ENCODE measurements around the gene TARBP1.

Gene TARBP1

GRCh38 chr1:234355782-234356510 lies 123.0 kb downstream of the TARBP1 start:
- no peak overlapping the region for H3K4me2 ChIP-seq (ENCODE audit: low read length)
- no peaks in the 10 kb centered on the region for H3K36me3 ChIP-seq (ENCODE audit: insufficient read depth, low read length)
- H3K9me3 ChIP-seq (replicated peaks; ENCODE audit: low read length): no peaks in the 10 kb centered on the region
- H3K9ac ChIP-seq (ENCODE audit: low read depth, low read length): no peak overlapping the region
- peaks cover 31% of the 10 kb centered on the region for H3K27me3 ChIP-seq (ENCODE audit: control insufficient read depth, insufficient read depth, low read length)
- H3K4me1 ChIP-seq (ENCODE audit: control insufficient read depth, insufficient read depth, low read length): no peaks in the 10 kb centered on the region
- H3K4me3 ChIP-seq (ENCODE audit: low read length): no peak overlapping the region

- Histone ChIP-seq H3K9ac (ENCODE audit: low read depth, low read length) (no peak overlapping the region), H3K36me3 (ENCODE audit: insufficient read depth, low read length) (no peaks in the 10 kb centered on the region), H3K27me3 (ENCODE audit: control insufficient read depth, insufficient read depth, low read length) (peaks cover 15% of the 10 kb centered on the region), H3K9me3 (replicated peaks; ENCODE audit: low read length) (no peaks in the 10 kb centered on the region), H3K4me1 (ENCODE audit: control insufficient read depth, insufficient read depth, low read length) (no peaks in the 10 kb centered on the region), H3K4me3 (ENCODE audit: low read length) (no peak overlapping the region), H3K4me2 (ENCODE audit: low read length) (no peak overlapping the region)
Measured at GRCh38 chr1:234348964-234349363, 130.0 kb downstream of the TARBP1 start.

- no peaks in the 10 kb centered on the region for H3K36me3 ChIP-seq (ENCODE audit: insufficient read depth, low read length)
- H3K9ac ChIP-seq (ENCODE audit: low read depth, low read length): no peak overlapping the region
- peaks cover 7% of the 10 kb centered on the region for H3K27me3 ChIP-seq (ENCODE audit: control insufficient read depth, insufficient read depth, low read length)
- no peak overlapping the region for H3K4me3 ChIP-seq (ENCODE audit: low read length)
- H3K4me2 ChIP-seq (ENCODE audit: low read length): no peak overlapping the region
- H3K4me1 ChIP-seq (ENCODE audit: control insufficient read depth, insufficient read depth, low read length): no peaks in the 10 kb centered on the region
- no peaks in the 10 kb centered on the region for H3K9me3 ChIP-seq (replicated peaks; ENCODE audit: low read length)
Measured at GRCh38 chr1:234345237-234345636, 133.7 kb downstream of the TARBP1 start.

GRCh38 chr1:234342774-234343173 lies 136.2 kb downstream of the TARBP1 start:
- Histone ChIP-seq H3K9me3 (replicated peaks; ENCODE audit: low read length) (no peaks in the 10 kb centered on the region), H3K27me3 (ENCODE audit: control insufficient read depth, insufficient read depth, low read length) (no peaks in the 10 kb centered on the region), H3K4me1 (ENCODE audit: control insufficient read depth, insufficient read depth, low read length) (no peaks in the 10 kb centered on the region), H3K4me3 (ENCODE audit: low read length) (no peak overlapping the region), H3K4me2 (ENCODE audit: low read length) (no peak overlapping the region), H3K36me3 (ENCODE audit: insufficient read depth, low read length) (no peaks in the 10 kb centered on the region), H3K9ac (ENCODE audit: low read depth, low read length) (no peak overlapping the region)
